ENCODE results near the gene ZCWPW1.

Gene ZCWPW1

GRCh38 chr7:100428199-100428966 lies at the start of gene ZCWPW1:
TSS of gene ZCWPW1 (minus strand) at chr7:100428703. CDS start at chr7:100420649, 8,054 bp downstream.
- peak; percentile 99 for DNase-seq

GRCh38 chr7:100477871-100478267 lies 49.4 kb upstream of the ZCWPW1 start:
- DNase-seq, result no peak

- no peak for DNase-seq
Measured at GRCh38 chr7:100476903-100477870, 48.7 kb upstream of the ZCWPW1 start.

- no peak for DNase-seq
Measured at GRCh38 chr7:100476101-100476780, 47.7 kb upstream of the ZCWPW1 start.

GRCh38 chr7:100475549-100475948 lies 47.0 kb upstream of the ZCWPW1 start:
- DNase-seq, result no peak

GRCh38 chr7:100472854-100473499 lies 44.5 kb upstream of the ZCWPW1 start:
- DNase-seq, result no peak

- DNase-seq, result no peak
Measured at GRCh38 chr7:100472121-100472851, 43.8 kb upstream of the ZCWPW1 start.

GRCh38 chr7:100471021-100471420 lies 42.5 kb upstream of the ZCWPW1 start:
- no peak for DNase-seq

GRCh38 chr7:100469227-100470044 lies 40.9 kb upstream of the ZCWPW1 start:
- DNase-seq, result peak; percentile 90

- no peak for DNase-seq
Measured at GRCh38 chr7:100467638-100468373, 39.3 kb upstream of the ZCWPW1 start.

- DNase-seq, result no peak
Measured at GRCh38 chr7:100466653-100467605, 38.4 kb upstream of the ZCWPW1 start.

- DNase-seq, result peak; percentile 74
Measured at GRCh38 chr7:100465702-100466311, 37.3 kb upstream of the ZCWPW1 start.

GRCh38 chr7:100465299-100465698 lies 36.8 kb upstream of the ZCWPW1 start:
- no peak for DNase-seq

- no peak for DNase-seq
Measured at GRCh38 chr7:100464791-100465190, 36.3 kb upstream of the ZCWPW1 start.

- DNase-seq, result no peak
Measured at GRCh38 chr7:100464210-100464660, 35.7 kb upstream of the ZCWPW1 start, which contains the start of gene SPACDR. TSS of gene SPACDR (minus strand) at chr7:100464260. CDS start at chr7:100464025, 235 bp downstream.

- DNase-seq, result no peak
Measured at GRCh38 chr7:100457033-100457432, 28.5 kb upstream of the ZCWPW1 start.

- DNase-seq, result no peak
Measured at GRCh38 chr7:100456562-100456961, 28.1 kb upstream of the ZCWPW1 start.

- DNase-seq, result no peak
Measured at GRCh38 chr7:100455206-100455605, 26.7 kb upstream of the ZCWPW1 start.

Measured in DMS53 (cell line).